Measurements from ENCODE around the gene C1QTNF1. TPM values are rescaled to one million over a fixed set of nuclear protein-coding genes. Genes with fewer than 3 reads are reported as not detected.

Gene C1QTNF1
- total RNA-seq, 1 donor from 2014 or later = 9.4 TPM

DNA sequence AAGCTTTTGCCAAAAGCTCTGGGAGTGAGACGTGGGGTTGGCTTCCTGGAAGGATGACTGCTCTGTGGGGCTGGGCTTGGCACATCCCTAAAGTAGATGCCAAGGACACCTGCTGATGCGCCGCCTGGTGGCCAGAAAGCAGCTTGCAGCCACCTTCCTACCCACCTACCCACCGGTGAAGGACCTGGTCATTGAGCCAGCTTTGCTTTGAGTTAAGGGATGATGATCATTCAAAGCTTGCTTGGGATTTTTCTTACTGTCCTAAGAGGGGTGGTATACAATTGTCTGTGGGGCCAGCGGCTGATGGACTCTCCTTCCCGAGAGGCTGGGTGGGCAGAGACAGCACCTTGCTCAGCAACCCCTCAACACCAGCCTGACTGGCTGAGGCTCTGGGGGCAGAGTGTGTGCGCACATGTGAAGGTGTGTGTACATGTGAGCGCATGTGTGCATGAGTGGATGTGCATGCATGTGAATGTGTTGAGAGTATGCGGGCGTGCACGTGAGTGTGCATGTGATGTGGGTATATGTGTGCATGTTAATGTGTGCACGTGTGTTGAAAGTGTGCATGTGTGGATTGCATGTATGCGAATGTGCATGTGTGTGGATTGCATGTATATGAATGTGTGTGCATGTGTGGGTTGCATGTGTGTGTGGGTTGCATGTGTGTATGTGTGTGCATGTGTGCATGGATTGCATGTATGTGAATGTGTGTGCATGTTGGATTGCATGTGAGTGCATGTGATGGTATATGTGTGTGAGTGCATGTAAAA lies 18.6 kb downstream of the C1QTNF1 start:
- Mint-ChIP-seq H3K36me3 (no peaks in the 10 kb centered on the region), H3K27ac (no peak overlapping the region), H3K27me3 (peaks cover 18% of the 10 kb centered on the region), H3K9me3 (no peaks in the 10 kb centered on the region), H3K4me3 (no peak overlapping the region), H3K4me1 (ENCODE audit: unreplicated experiment) (peaks cover 10% of the 10 kb centered on the region)
- DNase-seq (ENCODE audit: extremely low spot score, unreplicated experiment) = no peak
- TF ChIP-seq, protein P1, sequence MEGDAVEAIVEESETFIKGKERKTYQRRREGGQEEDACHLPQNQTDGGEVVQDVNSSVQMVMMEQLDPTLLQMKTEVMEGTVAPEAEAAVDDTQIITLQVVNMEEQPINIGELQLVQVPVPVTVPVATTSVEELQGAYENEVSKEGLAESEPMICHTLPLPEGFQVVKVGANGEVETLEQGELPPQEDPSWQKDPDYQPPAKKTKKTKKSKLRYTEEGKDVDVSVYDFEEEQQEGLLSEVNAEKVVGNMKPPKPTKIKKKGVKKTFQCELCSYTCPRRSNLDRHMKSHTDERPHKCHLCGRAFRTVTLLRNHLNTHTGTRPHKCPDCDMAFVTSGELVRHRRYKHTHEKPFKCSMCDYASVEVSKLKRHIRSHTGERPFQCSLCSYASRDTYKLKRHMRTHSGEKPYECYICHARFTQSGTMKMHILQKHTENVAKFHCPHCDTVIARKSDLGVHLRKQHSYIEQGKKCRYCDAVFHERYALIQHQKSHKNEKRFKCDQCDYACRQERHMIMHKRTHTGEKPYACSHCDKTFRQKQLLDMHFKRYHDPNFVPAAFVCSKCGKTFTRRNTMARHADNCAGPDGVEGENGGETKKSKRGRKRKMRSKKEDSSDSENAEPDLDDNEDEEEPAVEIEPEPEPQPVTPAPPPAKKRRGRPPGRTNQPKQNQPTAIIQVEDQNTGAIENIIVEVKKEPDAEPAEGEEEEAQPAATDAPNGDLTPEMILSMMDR (conservative IDR thresholded peaks at IDR 0.05) = peak; percentile 69

DNA sequence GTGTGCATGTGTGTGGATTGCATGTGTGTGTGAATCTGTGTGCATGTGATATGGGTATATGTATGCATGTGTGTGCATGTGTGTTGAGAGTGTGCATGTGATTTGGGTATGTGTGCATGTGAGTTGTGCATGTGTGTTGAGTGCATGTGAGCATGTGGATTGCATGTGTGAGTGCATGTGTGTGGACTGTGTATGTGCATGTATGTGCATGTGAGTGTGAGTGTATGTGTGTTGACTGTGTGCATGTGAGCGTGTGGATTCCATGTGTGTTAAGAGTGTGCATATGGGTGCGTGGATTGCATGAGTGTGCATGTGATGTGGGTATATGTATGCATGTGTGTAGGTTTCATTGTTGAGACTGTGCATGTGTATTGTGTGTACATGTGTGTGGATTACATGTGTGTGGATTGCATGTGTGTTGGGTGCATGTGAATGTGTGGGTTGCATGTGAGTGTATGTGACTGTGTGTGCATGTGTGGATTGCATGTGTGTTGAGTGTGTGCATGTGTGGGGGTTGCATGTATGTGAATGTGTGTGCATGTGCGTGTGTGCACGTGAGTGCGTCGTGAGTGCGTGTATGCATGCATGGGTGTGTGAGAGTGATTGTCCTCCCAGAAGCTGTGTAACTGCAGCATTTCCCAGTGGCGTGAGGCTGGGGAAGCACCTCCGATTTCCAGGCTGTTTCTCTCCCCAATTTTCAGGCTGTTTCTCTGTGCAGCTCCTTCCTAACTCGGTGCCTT lies 19.4 kb downstream of the C1QTNF1 start:
- Mint-ChIP-seq H3K4me3 (no peak overlapping the region), H3K27me3 (peaks cover 18% of the 10 kb centered on the region), H3K9me3 (no peaks in the 10 kb centered on the region), H3K36me3 (no peaks in the 10 kb centered on the region), H3K27ac (no peak overlapping the region), H3K4me1 (ENCODE audit: unreplicated experiment) (peaks cover 10% of the 10 kb centered on the region)
- TF ChIP-seq, protein P1 (conservative IDR thresholded peaks at IDR 0.05) = no peak
- no peak for DNase-seq (ENCODE audit: extremely low spot score, unreplicated experiment)

DNA sequence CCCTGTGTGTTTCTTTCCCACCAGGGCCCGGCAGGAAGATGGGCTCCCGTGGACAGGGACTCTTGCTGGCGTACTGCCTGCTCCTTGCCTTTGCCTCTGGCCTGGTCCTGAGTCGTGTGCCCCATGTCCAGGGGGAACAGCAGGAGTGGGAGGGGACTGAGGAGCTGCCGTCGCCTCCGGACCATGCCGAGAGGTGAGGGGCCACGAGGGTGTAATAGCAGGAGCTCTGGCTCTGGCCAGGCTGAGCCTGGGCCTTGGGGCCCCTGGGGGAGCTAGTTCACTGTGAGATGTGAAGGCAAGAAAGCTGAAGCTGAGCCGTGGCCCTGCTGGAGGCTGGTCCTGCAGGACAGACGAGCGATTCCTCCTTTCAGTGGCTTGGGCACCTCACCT lies 20.0 kb downstream of the C1QTNF1 start:
- H3K4me3 Mint-ChIP-seq = no peak overlapping the region

DNA sequence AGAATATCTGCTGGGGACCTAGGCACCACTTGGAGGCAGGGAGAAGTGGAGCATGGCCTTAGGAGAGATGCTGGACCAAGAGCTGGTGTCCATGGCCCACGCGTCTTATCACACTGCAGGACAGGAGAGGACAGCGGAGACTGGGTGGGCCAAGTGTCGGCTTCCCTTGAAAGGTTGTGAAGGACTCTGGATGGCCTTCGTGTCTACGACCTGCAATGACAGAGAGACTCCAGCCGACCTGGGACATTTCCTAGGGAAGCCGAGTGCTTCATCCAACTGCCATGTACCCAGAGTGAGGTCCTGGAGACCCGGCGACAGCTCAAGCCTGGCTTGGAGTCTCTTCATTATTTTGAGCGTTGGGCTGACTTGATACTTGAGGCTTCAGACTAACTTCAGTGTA lies 20.5 kb downstream of the C1QTNF1 start:
- peaks cover 10% of the 10 kb centered on the region for H3K4me1 Mint-ChIP-seq (ENCODE audit: unreplicated experiment)
- DNase-seq (ENCODE audit: extremely low spot score, unreplicated experiment) = no peak
- H3K27ac Mint-ChIP-seq = no peak overlapping the region
- H3K36me3 Mint-ChIP-seq = no peaks in the 10 kb centered on the region
- TF ChIP-seq, protein P1 (conservative IDR thresholded peaks at IDR 0.05) = no peak
- H3K4me3 Mint-ChIP-seq = no peak overlapping the region
- no peaks in the 10 kb centered on the region for H3K9me3 Mint-ChIP-seq
- peaks cover 18% of the 10 kb centered on the region for H3K27me3 Mint-ChIP-seq

More for the DNA sequence above, 20.0 kb downstream of the C1QTNF1 start:
- peaks cover 10% of the 10 kb centered on the region for H3K4me1 Mint-ChIP-seq (ENCODE audit: unreplicated experiment)
- TF ChIP-seq, protein P1 (conservative IDR thresholded peaks at IDR 0.05) = no peak
- no peaks in the 10 kb centered on the region for H3K9me3 Mint-ChIP-seq
- H3K27me3 Mint-ChIP-seq = peaks cover 18% of the 10 kb centered on the region
- H3K27ac Mint-ChIP-seq = no peak overlapping the region
- DNase-seq (ENCODE audit: extremely low spot score, unreplicated experiment) = no peak
- H3K36me3 Mint-ChIP-seq = no peaks in the 10 kb centered on the region

DNA sequence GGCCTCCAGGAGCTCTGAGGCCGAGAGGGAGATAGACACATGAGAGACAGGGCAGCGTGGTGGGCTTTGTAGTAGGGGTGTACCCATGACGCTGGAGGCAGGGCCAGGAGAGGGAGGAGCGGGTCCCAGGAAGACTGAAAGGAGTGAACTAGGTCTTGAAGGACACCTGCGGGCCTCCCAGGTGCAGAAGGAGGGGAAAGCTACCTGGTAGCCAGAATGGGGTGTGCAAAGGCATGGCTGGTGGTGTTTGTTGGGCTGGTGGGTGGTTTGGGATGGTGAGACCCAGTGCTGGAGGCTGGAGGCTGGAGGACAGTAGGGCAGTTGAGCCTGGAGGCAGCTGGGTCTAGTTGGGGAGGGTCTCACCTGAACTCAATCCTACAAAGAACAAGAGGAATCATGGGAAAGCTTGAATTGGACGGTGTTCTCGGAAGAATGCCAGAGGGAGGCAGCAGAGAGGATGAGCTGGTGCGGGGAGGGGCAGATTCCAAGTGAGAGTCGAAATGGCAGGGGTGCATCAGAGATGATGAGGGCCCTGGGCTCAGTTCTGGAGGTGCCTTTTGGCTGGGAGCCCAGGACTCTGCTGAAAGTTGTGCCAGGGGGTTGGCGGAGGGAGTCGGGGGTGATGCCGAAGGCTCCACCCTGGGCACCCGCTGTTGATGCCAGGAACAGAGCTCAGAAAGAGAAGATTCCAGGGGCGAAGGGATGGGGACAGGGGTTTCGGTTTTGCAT lies 21.2 kb downstream of the C1QTNF1 start:
- H3K27ac Mint-ChIP-seq = no peak overlapping the region
- peaks cover 18% of the 10 kb centered on the region for H3K27me3 Mint-ChIP-seq
- no peak overlapping the region for H3K4me3 Mint-ChIP-seq
- no peaks in the 10 kb centered on the region for H3K9me3 Mint-ChIP-seq
- TF ChIP-seq, protein P1 (conservative IDR thresholded peaks at IDR 0.05) = no peak
- peaks cover 10% of the 10 kb centered on the region for H3K4me1 Mint-ChIP-seq (ENCODE audit: unreplicated experiment)
- H3K36me3 Mint-ChIP-seq = no peaks in the 10 kb centered on the region
- no peak for DNase-seq (ENCODE audit: extremely low spot score, unreplicated experiment)
